ENCODE data around the gene MRPS9.

MRPS9 gene

GRCh38 chr2:105037572-105038382 is at the start of gene MRPS9:
MRPS9 (plus strand) TSS chr2:105038069; CDS start chr2:105038093, 24 bp downstream.
- DNase-seq = peak; percentile 91 to 94

- no peak for DNase-seq
Observed at GRCh38 chr2:105005181-105005951, 32.5 kb upstream of the MRPS9 start.

GRCh38 chr2:105007367-105007766 is 30.5 kb upstream of the MRPS9 start:
- DNase-seq = no peak

- DNase-seq = no peak
Observed at GRCh38 chr2:105032476-105032875, 5.4 kb upstream of the MRPS9 start.

GRCh38 chr2:105034170-105034569 is 3.7 kb upstream of the MRPS9 start:
- no peak for DNase-seq

GRCh38 chr2:105038383-105039061 is 653 bp downstream of the MRPS9 start:
- no peak for DNase-seq

GRCh38 chr2:105039559-105039958 is 1.7 kb downstream of the MRPS9 start:
- DNase-seq = no peak

- DNase-seq = no peak
Observed at GRCh38 chr2:105042189-105042588, 4.3 kb downstream of the MRPS9 start.

- DNase-seq = no peak
Observed at GRCh38 chr2:105052773-105053172, 14.9 kb downstream of the MRPS9 start.

GRCh38 chr2:105055613-105056012 is 17.7 kb downstream of the MRPS9 start:
- no peak for DNase-seq

- DNase-seq = no peak
Observed at GRCh38 chr2:105056245-105056644, 18.4 kb downstream of the MRPS9 start.

GRCh38 chr2:105057005-105057404 is 19.1 kb downstream of the MRPS9 start:
- no peak for DNase-seq

GRCh38 chr2:105061560-105061959 is 23.7 kb downstream of the MRPS9 start:
- DNase-seq = no peak

GRCh38 chr2:105062158-105062557 is 24.3 kb downstream of the MRPS9 start:
- no peak for DNase-seq

GRCh38 chr2:105068387-105068786 is 30.5 kb downstream of the MRPS9 start:
- DNase-seq = no peak

GRCh38 chr2:105068875-105069274 is 31.0 kb downstream of the MRPS9 start:
- no peak for DNase-seq

- DNase-seq = no peak
Observed at GRCh38 chr2:105070010-105070865, 32.4 kb downstream of the MRPS9 start.

- DNase-seq = no peak
Observed at GRCh38 chr2:105071379-105071778, 33.5 kb downstream of the MRPS9 start.

- DNase-seq = no peak
Observed at GRCh38 chr2:105072039-105072438, 34.2 kb downstream of the MRPS9 start.

GRCh38 chr2:105073591-105073990 is 35.7 kb downstream of the MRPS9 start:
- DNase-seq = no peak

- DNase-seq = no peak
Observed at GRCh38 chr2:105076121-105076520, 38.3 kb downstream of the MRPS9 start.

GRCh38 chr2:105078906-105079495 is 41.1 kb downstream of the MRPS9 start:
- DNase-seq = no peak

Data from AML-193 (cell line).